Hypothalamus (tissue), 51 donors: ENCODE measurements around the gene TMEM37.

ENCODE experiments used
- DNase-seq, 51 donors: peaks; one replicate each; lab custom pipeline; 2025; lab: John Stamatoyannopoulos, UW

The TMEM37 gene

GRCh38 chr2:119474371-119475224, 42.9 kb downstream of the TMEM37 start:
- DNase-seq: no peak

- DNase-seq: no peak
Observed at GRCh38 chr2:119475225-119475856, 43.7 kb downstream of the TMEM37 start.

- DNase-seq: no peak
Observed at GRCh38 chr2:119475857-119476244, 44.2 kb downstream of the TMEM37 start.

GRCh38 chr2:119476301-119477112, 44.9 kb downstream of the TMEM37 start:
- peak in 28 of 51 donors; percentile 5 to 58 (median 23) for DNase-seq

GRCh38 chr2:119477113-119477505, 45.5 kb downstream of the TMEM37 start:
- DNase-seq: no peak

- no peak for DNase-seq
Observed at GRCh38 chr2:119478188-119478977, 46.7 kb downstream of the TMEM37 start.

GRCh38 chr2:119478978-119479295, 47.3 kb downstream of the TMEM37 start:
- no peak for DNase-seq

GRCh38 chr2:119480184-119480583, 48.5 kb downstream of the TMEM37 start:
- no peak for DNase-seq

- no peak for DNase-seq
Observed at GRCh38 chr2:119480718-119481142, 49.1 kb downstream of the TMEM37 start.

GRCh38 chr2:119481501-119482455, 50.1 kb downstream of the TMEM37 start:
- DNase-seq: no peak

- DNase-seq: peak in 2 of 51 donors; percentile 7 to 23
Observed at GRCh38 chr2:119482481-119483394, 51.1 kb downstream of the TMEM37 start.

- DNase-seq: no peak
Observed at GRCh38 chr2:119483395-119483753, 51.7 kb downstream of the TMEM37 start.

- no peak for DNase-seq
Observed at GRCh38 chr2:119483896-119484718, 52.5 kb downstream of the TMEM37 start.

- no peak for DNase-seq
Observed at GRCh38 chr2:119484834-119485233, 53.2 kb downstream of the TMEM37 start.

GRCh38 chr2:119485336-119486110, 53.9 kb downstream of the TMEM37 start:
- DNase-seq: no peak

GRCh38 chr2:119486196-119486827, 54.7 kb downstream of the TMEM37 start:
- no peak for DNase-seq
